ENCODE results near the gene PSTPIP1. TPM values are rescaled to one million over a fixed set of nuclear protein-coding genes. Genes with fewer than 3 reads are reported as not detected.

The PSTPIP1 gene
- total RNA-seq, 4 donors from 2014 or later, result 7.7 to 11.8 (median 8.1) TPM

- Histone ChIP-seq H3K4me1 (peaks cover 0 to 6% (median 1%) of the 10 kb centered on the region in 4 donors), H3K4me3 (no peak overlapping the region), H3K9me3 (no peaks in the 10 kb centered on the region), H3K27me3 (peaks cover 0 to 5% (median 0%) of the 10 kb centered on the region in 4 donors), H3K27ac (replicated peaks in 1 of 4) (no peak overlapping the region), H3K36me3 (no peaks in the 10 kb centered on the region)
- no peak for TF ChIP-seq POLR2AphosphoS5 (IDR thresholded peaks at IDR 0.05)
- TF ChIP-seq, protein P1, sequence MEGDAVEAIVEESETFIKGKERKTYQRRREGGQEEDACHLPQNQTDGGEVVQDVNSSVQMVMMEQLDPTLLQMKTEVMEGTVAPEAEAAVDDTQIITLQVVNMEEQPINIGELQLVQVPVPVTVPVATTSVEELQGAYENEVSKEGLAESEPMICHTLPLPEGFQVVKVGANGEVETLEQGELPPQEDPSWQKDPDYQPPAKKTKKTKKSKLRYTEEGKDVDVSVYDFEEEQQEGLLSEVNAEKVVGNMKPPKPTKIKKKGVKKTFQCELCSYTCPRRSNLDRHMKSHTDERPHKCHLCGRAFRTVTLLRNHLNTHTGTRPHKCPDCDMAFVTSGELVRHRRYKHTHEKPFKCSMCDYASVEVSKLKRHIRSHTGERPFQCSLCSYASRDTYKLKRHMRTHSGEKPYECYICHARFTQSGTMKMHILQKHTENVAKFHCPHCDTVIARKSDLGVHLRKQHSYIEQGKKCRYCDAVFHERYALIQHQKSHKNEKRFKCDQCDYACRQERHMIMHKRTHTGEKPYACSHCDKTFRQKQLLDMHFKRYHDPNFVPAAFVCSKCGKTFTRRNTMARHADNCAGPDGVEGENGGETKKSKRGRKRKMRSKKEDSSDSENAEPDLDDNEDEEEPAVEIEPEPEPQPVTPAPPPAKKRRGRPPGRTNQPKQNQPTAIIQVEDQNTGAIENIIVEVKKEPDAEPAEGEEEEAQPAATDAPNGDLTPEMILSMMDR (IDR thresholded peaks at IDR 0.05), result no peak
- intact Hi-C loops (cut with DNase I), result no loop called here
- DNase-seq (ENCODE audit: extremely low spot score), result no peak
- 97% methylated on average over 10 of the region's 18 CpGs for WGBS
Observed at GRCh38 chr15:76978522-76979330, 16.2 kb upstream of the PSTPIP1 start.

GRCh38 chr15:76979331-76979925 is 15.5 kb upstream of the PSTPIP1 start:
- Histone ChIP-seq H3K9me3 (no peaks in the 10 kb centered on the region), H3K4me3 (no peak overlapping the region), H3K36me3 (no peaks in the 10 kb centered on the region), H3K27me3 (peaks cover 0 to 5% (median 0%) of the 10 kb centered on the region in 4 donors), H3K27ac (replicated peaks in 1 of 4) (no peak overlapping the region), H3K4me1 (peaks cover 0 to 7% (median 0%) of the 10 kb centered on the region in 4 donors)
- 91% methylated on average over 13 of the region's 23 CpGs for whole genome bisulfite sequencing
- intact Hi-C loops (cut with DNase I), result no loop called here
- DNase-seq (ENCODE audit: extremely low spot score), result no peak
- TF ChIP-seq POLR2A (IDR thresholded peaks at IDR 0.05; ENCODE audit: low read depth) (no peak), POLR2AphosphoS5 (IDR thresholded peaks at IDR 0.05) (no peak), EP300 (IDR thresholded peaks at IDR 0.05) (no peak)
- TF ChIP-seq, protein P1 (IDR thresholded peaks at IDR 0.05), result no peak

- intact Hi-C loops (cut with DNase I), result no loop called here
- no peak for DNase-seq (ENCODE audit: extremely low spot score)
- H3K4me1 ChIP-seq, result peaks cover 0 to 7% (median 0%) of the 10 kb centered on the region in 4 donors
- WGBS, result 74% methylated on average over 7 of the region's 7 CpGs
- H3K27ac ChIP-seq (replicated peaks in 1 of 4), result no peak overlapping the region
- H3K4me3 ChIP-seq, result no peak overlapping the region
- H3K9me3 ChIP-seq, result no peaks in the 10 kb centered on the region
- no peaks in the 10 kb centered on the region for H3K36me3 ChIP-seq
- H3K27me3 ChIP-seq, result peaks cover 0 to 5% (median 0%) of the 10 kb centered on the region in 4 donors
- TF ChIP-seq POLR2A (IDR thresholded peaks at IDR 0.05; ENCODE audit: low read depth) (no peak), POLR2AphosphoS5 (IDR thresholded peaks at IDR 0.05) (no peak)
- TF ChIP-seq, protein P1 (IDR thresholded peaks at IDR 0.05), result no peak
Observed at GRCh38 chr15:76979996-76980520, 14.9 kb upstream of the PSTPIP1 start.

- intact Hi-C loops (cut with DNase I), result no loop called here
- no peak for DNase-seq (ENCODE audit: extremely low spot score)
- Histone ChIP-seq H3K27me3 (peaks cover 0 to 5% (median 0%) of the 10 kb centered on the region in 4 donors), H3K36me3 (no peaks in the 10 kb centered on the region), H3K9me3 (no peaks in the 10 kb centered on the region), H3K4me1 (peaks cover 0 to 7% (median 0%) of the 10 kb centered on the region in 4 donors), H3K4me3 (no peak overlapping the region), H3K27ac (replicated peaks in 1 of 4) (no peak overlapping the region)
- no peak for TF ChIP-seq EP300 (IDR thresholded peaks at IDR 0.05)
- TF ChIP-seq POLR2A (IDR thresholded peaks at IDR 0.05; ENCODE audit: low read depth), result no peak
- TF ChIP-seq, protein P1 (IDR thresholded peaks at IDR 0.05), result no peak
- no peak for TF ChIP-seq POLR2AphosphoS5 (IDR thresholded peaks at IDR 0.05)
- WGBS, result 90% methylated on average over 9 of the region's 9 CpGs
Observed at GRCh38 chr15:76982356-76982755, 12.6 kb upstream of the PSTPIP1 start.
